Ureter (tissue), 1 donor: ENCODE measurements around the gene GUCA2A. TPM values are rescaled to one million over a fixed set of nuclear protein-coding genes. Genes with fewer than 3 reads are reported as not detected.
"Not testable (repeated sequence)": the region's sequence is repeated elsewhere in the genome, so short reads cannot be mapped to it uniquely, and the experiment has no call there.

Experiments
- DNase-seq: peaks from one replicate; pipeline ENCODE4 v3.0.0-alpha.2; 2020; ENCODE audit warnings: low spot score
- total RNA-seq: library from RNA; stranded (reverse); gene quantifications from one replicate; pipeline ENCODE4 v1.2.4, GENCODE V29; 2023
- donor health status: DM: yes; HTN: yes; CAD: no.

GUCA2A gene, protein sequence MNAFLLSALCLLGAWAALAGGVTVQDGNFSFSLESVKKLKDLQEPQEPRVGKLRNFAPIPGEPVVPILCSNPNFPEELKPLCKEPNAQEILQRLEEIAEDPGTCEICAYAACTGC
- total RNA-seq, result not detected

DNA sequence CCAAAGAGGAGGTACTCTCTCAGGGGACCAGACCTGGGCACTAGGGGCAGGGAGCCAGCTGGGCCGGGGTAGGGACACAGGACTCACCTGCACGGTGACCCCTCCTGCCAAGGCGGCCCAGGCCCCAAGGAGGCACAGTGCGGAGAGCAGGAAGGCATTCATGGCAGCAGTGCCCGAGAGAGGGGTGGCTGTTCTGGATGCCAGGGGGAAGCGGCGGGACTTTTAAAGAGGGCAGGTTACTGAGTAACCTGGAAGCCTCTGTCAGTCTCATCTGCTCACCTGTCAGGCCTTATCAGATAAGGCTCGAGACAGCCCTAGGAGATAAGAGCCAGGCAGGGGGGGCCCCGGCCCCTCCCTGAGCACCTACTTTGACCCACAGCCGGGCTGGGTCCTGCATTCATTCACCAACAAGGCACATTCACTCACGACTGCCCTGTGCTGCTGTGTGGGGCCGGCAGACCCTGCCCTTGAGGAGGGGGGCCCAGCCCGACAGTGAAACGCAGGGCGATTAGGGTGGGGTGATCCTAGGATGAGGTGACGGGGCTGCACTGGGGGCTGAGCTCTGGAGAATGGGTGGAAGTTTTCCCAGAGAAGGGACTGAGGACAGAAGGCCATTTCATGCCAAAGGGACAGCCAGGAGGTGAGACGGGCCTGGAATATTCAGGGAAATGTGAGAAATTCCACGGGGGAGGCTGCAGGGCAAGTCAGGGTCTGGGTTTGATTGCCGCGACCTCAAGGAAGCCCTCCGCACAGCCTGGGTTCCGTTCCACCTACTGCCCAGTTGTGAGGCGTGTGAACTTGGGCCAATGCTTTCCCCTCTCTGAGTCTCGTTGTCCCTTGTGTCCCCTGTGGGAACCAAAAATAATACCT is at the start of gene GUCA2A:
GUCA2A (minus strand) TSS at position 195 of the 870 bp plus-strand sequence; CDS start at position 162, 33 bp downstream.
- no peak for DNase-seq

- no peak for DNase-seq
Observed at GRCh38 chr1:42211224-42211623, 46.7 kb upstream of the GUCA2A start.

DNA sequence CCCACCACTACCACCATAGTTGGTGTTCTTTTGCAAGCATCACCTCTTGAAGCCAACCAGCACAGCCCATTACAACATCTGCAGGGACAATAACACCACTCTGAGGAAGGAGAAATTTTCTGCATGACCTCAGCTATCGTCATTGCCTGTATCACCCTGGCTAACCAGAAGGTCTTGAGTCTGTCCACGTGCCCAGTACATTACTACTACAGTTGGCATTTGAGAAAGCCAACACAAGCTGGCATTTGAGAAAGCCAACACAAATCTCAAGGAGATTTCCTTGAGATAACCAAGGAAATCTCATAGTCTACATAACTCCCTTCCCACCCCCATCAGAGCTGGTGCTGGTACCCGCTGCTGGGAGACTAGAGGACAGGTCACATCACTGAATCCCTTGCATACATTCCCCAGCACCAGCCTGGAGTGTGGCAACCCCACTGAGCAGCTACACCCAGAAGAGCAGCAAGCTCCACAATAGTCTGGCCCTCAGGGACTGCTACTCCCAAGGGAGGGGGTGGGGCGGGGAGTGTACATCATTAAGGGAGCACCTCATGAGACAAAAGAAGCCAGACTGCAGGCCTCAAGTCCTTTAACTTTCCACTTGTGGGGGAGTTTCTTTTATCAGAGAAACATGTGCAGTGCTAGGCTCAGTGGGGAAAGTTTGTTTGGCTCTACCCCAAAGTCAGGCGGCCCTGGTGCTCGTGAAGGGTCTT is 46.0 kb upstream of the GUCA2A start:
- no peak for DNase-seq

- DNase-seq, result no peak
Observed at GRCh38 chr1:42209526-42210251, 45.1 kb upstream of the GUCA2A start.

DNA sequence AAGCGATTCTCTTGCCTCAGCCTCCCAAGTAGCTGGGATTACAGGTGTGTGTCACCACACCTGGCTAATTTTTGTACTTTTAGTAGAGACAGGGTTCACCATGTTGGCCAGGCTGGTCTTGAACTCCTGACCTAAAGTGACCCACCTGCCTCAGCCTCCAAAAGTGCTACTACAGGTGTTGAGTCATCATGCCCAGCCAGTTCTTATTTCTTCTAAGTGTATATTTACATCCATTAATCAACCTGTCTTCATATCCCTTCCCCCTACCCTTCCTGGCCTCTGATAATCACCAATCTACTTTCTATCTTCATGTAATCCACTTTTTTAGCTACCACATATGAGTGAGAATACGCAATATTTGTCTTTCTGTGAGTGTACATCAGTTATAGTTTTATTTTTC is 42.4 kb upstream of the GUCA2A start:
- not testable (repeated sequence) for DNase-seq

- DNase-seq, result peak; percentile 54
Observed at GRCh38 chr1:42206164-42206563, 41.6 kb upstream of the GUCA2A start.

DNA sequence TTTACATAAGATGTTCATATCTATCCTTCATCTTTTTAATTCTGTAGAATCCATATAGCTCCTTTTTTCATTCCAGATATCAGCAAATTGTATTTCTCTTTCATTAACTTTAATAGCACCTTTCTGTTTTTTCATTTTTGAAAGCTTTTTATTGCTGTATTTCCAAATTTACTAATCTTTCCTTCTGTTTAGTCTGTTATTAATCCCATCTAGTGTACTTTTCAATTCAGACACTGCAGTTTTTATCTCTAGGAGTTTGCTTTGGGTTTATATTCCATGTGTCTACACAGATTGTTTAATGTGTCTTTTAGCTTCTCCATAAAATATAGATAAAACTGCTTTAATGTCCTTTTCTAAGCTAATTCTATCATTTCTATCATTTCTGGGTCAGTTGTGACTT is 37.4 kb upstream of the GUCA2A start:
- DNase-seq, result no peak

- no peak for DNase-seq
Observed at GRCh38 chr1:42198251-42198650, 33.7 kb upstream of the GUCA2A start.

DNA sequence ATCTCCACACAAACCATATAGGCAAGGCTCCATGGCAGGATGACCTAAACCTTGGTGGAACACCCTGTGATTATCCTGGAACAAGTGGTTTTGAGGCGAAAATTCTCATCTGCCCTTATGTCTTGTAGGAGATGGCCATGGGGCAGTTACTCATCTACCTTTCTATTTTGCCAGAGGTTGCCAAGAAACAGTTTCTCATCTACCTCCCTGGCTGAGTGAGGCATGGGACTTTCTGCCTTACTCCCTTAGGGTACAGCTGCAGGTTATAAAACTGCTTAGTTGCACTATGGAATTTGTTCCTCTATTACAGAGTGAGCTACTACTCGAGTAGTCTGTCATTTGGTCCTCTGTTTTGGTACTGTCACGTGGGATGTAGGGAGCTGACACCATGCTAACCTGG is 31.3 kb upstream of the GUCA2A start:
- DNase-seq, result no peak

- DNase-seq, result no peak
Observed at GRCh38 chr1:42192106-42192505, 27.6 kb upstream of the GUCA2A start.

- no peak for DNase-seq
Observed at GRCh38 chr1:42191319-42191718, 26.8 kb upstream of the GUCA2A start.

DNA sequence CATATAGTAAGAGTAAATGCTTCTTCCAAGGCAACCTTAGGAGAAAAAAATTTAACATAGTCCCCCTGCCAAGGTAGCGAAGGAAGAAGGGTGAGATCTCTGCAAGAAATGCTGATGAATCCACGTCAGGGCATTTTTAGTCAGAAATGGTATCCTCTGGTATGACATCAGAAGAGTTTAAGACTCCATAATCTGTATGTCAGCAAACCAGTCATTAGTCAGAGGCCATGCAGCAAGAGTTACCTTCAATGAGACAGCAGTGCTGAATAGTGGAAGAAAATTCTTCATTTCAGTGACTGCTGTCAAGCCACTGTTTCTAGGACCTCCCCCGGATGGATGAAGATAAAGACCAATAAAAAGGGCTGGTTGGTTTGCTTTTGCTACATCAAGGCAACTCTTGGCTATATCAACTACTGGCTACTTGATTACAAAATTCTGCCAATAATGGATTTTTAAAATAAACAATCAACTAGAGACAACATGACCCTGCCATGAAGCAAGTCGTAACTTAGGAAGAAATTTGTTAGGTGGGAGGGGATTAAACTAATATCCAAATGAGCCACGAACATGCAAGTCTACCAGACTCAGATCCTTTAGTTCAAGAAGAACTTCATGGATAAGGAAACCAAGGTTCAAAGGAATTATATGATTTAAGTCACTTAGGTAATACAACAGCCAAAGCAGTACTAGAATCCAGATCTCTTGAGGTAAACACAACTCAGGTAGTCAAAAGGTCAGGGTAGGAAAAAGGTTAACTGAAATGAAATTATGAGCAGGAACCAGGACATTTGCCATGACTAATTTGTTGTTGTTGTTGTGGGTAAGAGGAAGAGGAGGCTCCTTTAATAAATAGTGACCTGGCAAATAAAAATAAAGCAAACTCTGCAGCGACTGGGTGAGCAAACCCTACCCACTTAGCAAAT is 25.6 kb upstream of the GUCA2A start:
- DNase-seq, result no peak

DNA sequence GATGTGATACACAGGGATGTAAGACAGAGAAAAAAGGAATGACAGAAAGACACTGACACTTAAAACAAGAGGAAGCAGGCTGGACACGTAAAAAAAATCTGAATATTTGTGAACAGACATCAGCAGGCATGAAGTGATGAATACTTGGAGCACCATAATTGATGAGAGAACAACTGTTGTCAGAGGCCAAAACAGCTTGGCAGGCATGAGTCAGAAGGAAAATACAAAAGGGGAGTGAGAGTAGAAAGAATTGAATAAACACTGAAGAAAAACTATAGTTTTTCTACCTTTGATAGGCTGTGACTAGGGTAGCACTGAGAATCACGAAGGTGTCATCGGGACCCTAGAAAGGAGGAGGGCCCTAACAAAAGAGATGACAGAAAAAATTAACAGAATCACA is 21.6 kb upstream of the GUCA2A start:
- no peak for DNase-seq

DNA sequence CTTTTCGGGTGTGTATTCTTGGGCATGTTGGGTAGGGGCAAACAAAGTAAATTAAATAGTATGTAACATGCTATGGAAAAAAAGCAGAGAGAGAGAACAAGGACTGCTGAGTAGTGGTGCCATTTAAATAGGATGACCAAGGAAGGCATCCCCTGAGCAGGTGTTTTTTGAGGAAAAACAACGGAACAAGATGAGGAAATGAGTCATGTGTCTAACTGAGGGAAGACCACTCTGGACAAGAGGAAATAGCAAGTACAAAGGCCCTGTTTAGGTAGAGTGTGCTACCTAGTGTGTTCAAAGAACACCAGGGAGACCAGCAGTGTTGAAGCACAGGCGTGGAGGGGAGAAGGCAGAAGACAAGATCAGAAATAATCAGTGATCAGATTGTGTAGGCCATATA is 20.1 kb upstream of the GUCA2A start:
- DNase-seq, result no peak

DNA sequence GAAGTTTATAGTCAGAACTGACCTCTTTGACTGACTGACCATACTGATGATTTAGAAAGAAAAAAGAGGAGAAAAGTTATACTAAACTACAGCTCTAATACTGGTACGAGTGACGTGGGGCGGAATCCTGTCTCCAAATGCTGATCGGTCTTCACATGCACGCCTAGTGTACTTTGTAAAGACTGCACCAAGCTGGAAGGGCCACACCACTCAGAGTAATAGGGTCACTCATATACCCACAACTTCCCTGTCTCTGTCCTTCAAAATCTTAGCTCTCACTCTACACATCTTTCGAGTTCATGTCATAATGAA is 19.4 kb upstream of the GUCA2A start:
- no peak for DNase-seq

GRCh38 chr1:42183210-42183956 is 18.8 kb upstream of the GUCA2A start:
- no peak for DNase-seq

- no peak for DNase-seq
Observed at GRCh38 chr1:42181687-42182086, 17.1 kb upstream of the GUCA2A start.

DNA sequence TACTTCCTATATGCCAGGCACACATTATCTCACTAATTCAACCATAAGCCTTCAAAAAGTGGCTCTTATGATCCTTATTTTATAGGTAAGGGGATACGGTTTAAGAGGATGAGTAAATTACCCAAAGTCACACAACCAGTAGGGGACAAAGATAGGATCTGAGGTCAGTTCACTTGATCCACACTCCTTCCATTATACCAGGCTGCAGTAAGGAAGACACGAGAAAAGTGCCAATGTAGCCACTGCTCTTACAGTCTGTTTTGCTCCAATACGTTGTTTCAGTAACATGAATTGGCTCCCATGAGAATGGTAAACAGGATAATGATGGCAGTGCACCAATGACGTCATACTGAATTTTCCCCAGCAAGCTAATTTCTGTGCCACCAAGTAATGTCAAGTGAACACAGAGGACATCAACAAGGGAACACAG is 15.4 kb upstream of the GUCA2A start:
- no peak for DNase-seq

DNA sequence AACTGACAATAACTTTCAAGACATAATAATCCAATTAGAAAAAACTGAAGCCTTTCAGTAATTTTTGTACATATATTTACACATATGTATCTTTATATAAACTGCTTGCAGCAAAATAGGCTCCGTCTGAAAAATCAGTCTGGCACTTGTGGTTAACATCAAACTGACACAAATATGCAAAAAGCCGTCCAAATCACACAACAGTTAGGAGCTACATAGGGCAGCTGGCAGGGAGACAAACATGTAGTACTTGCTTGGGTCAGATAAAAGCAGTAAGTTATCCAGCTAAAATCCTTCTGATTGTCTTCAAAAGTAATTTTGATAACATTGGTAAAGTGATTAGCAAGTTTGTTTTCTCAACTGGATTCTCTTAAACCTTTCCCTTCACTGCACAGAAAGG is 14.7 kb upstream of the GUCA2A start:
- DNase-seq, result no peak

DNA sequence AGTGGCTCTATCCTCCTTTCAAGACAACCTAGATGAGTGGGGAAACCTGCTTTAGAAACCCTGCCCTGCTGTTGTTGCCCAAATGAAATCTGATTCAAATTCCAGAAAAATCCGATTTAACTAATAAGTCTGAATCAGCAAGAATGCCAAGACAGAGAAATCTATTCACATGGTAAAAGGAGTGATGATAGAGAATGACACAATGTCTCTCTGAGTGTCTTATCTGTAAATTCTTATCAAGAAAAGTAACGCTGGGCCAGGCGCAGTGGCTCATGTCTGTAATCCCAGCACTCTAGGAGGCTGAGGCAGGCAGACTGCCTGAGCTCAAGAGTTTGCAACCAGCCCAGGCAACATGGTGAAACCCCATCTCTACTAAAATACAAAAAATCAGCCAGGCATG is 13.7 kb upstream of the GUCA2A start:
- no peak for DNase-seq
